ENCODE results near the gene TRPV5.
"Not testable (repeated sequence)": the region's sequence is repeated elsewhere in the genome, so short reads cannot be mapped to it uniquely, and the experiment has no call there.

TRPV5 gene

DNA sequence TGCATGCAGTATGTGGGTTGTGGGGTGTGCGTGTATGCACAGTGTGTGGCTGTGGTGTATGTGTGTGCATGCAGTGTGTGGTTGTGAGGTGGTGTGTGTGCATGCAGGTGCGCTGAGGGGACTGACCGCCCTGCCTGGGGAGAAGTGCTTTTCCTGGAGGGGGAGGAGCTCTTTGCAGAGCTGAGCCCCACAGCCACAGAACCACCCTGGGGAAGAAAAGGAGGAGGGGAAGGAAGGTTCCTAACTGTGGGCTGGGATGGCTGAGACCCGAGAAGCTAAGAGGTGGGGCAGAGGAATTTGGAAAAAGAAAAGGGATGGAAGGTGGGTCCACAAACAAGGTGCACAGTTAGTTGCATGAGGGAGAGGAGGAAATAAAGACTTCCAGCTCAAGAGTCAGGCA lies at the start of gene TRPV5:
TSS of gene TRPV5 (minus strand) at position 123 of the 400 bp plus-strand sequence. CDS start 287 bp downstream, outside the sequence.
- DNase-seq: no peak

DNA sequence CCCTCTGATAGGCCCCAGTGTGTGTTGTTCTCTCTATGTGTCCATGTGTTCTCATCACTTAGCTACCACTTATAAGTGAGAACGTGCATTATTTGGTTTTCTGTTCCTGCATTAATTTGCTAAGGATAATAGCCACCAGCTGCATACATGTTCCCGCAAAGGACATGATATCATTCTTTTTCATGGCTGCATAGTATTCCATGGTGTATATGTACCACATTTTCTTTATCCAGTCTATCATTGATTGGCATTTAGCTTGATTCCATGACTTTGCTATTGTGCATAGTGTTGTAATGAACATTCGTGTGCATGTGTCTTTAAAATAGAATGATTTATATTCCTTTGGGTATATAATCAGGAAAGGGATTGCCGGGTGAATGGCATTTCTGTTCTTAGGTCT lies 44.9 kb upstream of the TRPV5 start:
- not testable (repeated sequence) for DNase-seq

DNA sequence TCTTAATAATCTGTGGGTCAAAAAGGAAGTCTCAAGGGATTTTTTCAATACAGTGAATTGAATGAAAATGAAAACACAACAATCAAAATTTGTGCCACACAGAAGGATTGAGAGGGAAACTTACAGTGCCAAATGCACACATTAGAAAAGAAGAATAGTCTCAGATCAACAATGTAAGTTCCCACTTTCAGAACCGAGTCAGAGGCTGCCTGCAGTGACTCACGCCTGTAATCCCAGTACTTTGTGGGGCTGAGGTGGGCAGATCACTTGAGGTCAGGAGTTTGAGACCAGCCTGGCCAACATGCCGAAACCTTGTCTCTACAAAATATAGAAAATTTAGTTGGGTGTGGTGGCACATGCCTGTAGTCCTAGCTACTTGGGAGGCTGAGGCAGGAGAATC lies 41.1 kb upstream of the TRPV5 start:
- DNase-seq: no peak

DNA sequence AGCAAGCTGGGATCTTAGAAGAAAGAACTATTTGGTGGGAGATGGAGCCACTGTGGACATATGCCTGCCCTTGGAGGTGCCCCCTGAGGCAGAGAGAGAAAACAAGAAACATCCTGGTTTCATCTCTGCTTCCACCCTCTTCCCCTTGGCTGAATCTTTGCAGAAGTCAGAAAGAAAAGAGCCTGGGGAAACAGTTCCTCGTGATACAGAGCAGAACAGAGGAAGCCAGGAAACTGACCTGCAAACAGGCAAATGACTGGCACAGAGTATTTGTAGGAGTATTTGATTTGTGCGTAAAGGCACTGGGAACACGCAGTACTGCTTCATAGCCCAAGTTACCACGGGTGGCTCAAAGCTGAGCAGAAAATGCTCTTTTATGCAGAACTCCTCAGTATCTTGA lies 35.6 kb upstream of the TRPV5 start:
- no peak for DNase-seq

DNA sequence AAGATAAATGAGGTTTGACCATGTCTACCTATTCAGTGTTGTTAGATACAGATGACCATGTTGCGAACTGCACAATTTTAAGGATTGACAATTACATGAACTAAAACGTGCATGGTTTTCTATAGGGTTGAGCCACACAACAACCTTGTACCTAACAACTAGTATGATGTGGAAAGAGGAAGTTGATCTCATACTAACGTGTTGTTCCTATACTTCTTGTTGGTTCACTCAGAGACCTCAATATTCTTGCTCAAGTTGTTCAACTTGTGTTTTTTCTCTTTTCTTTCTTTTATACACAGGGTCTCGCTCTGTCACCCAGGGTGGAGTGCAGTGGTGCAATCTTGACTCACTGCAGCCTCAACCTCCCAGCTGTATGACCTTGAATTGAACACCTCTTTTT lies 34.7 kb upstream of the TRPV5 start:
- no peak for DNase-seq

DNA sequence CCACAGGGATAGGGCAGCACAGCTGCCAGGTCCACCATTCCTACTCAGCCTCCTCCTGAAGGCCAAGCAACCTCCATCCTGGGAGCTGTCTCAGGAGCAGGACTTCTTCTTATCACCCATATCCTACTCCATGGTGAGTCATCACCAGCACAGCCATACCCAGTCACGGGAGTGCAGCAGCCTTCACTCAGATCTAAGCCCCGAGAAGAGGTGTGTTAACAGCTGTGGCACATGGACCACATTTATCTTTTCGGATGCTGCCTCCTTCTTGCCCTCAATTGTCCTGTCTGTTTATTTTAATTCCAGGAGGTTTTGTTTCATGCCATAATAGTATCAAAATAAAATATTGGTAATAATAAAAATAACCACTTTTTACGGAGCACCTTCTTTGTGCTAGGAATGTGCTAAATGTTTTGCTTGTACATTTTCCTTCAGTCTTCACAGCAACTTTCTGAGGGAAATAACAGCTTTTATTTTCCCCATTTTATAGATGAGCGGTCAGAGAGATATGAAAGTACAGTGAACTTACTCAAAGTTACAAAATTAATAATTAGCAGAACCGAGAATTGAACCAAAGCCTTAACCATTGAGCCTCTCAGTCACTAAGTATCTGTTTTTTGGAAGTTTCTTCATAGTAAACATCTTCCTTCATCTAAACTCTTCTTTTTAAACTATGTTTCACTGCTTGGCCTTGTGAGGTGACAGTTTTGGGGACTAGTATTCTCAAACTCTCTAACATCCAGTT lies 31.1 kb upstream of the TRPV5 start:
- no peak for DNase-seq

DNA sequence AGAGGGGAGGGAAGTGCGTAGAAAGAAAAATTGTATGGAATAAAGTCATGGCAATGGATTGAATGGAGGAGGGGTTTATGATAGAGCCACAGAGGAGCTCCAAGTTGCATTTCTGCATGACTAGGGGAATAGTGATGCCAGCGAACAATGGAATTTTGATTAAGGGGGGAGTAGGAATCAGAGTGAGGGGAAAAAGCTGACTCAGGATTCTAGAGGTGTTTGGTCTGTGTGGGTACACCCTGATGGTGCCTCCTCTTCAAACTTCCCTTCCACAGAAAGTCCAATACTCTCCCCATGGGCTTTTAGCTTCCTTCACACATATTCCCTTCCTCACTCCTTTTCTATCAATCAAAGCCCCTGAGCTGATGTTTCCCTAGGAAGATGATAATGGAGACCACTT lies 30.4 kb upstream of the TRPV5 start:
- DNase-seq: no peak

DNA sequence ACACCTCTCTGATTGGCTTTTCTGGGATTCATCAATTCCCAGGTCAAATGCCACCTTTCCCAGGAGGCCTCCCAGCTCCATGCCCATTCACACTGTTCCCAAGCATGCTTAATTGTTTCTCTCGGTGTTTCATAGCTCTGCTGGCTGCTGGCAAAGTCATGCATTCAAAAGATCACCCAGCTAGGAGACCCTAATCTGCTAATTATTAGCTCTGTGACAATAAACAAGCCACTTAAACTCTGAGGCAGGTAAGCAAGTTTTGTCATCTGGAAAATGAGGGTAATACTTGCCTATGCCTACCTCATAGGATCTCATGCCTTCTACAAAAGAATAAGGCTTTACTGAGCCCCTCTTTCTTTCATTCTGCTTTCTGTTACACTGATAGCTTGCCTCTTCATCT lies 29.4 kb upstream of the TRPV5 start:
- no peak for DNase-seq

DNA sequence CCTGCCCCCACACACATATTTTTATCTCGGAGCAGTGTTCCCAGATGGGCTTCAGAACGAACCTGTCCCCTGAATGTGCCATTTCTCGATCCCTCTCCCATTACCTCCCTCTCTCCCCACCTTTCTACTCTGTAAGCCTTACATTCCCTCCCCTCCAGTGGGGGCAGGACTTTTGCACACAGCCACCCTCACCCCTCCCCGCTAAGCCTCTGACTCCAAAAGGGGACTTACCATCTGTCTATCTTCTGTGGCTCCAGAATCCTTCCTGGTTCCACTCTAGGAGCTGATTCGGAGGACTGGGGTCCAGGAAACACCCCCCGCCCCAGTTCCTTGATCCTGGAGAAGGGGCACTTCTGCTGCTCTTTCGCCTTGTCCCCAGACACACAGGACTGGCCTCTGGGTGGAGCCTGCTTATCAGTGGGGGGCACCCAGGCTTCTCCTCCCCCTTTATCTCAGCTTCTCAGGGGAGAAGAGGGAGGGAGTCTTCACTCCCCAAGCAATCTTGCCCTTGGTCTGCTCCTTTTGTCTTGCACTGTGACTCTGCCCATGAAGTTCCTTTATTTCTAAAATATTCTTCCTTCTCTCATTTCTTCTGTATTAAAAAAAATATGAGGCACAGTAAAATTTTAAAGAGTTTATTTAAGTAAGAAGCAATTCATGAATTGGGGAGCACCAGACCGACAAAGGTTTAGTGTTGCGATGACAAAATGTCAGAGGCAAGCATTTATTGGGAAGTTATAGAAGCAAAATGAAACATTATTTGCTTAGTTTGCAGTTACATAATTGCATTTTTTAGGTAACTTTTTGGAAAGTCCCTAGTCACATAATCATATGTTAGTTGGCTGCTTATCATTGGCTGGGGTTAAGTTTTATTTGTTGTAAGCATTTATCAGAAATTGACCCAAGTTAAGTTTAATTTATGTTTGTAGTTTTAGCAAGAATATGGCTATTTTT lies 28.7 kb upstream of the TRPV5 start, which contains the start of gene KEL:
TSS of gene KEL (minus strand) at position 391 of the 954 bp plus-strand sequence. CDS start at position 234, 157 bp downstream.
- no peak for DNase-seq

DNA sequence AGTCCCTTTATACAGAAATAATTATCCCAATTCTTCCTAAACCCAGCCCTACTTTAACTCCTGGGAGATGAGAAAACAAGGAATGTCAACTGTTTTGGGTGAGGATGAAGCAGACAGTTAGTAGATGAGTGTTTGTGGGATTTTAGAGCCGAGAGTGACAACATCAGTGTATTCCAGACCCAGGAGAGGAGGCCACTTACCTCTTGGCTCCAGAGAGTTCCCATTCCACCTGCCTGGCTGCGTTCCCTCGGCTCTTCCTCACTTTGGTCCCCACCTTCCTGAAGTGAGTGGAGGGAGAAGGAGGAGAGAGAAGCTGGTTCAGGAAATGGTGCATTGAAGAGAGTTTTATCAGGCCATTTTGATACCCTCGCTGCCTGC lies 28.0 kb upstream of the TRPV5 start:
- no peak for DNase-seq

DNA sequence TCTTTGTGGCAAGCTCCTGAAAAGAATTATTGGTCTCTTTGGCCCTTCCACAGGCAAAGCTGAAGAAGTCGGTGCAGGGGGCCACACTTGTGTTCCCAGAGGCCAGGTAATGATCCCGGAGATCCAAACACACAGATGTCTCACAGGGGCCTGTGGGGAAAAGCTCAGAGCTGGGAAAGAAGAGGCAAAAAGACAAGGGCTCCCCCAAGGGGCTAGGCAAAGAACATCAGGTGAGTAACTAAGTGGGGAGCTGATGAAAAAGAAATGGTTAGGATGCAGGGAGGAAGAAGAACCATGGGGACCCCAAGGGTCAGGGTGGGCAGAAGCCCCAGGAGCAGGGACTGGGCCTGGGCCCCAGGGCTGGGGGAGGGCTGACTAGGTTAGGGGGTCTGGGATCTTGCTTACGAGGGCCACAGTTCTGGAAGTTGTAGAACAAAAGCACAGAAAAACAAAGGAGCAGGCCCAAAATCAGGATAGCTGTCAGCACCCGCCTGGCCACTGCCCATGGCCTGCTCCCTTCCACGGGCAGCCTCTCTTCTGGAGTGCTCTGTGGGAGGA lies 27.5 kb upstream of the TRPV5 start:
- DNase-seq: no peak

DNA sequence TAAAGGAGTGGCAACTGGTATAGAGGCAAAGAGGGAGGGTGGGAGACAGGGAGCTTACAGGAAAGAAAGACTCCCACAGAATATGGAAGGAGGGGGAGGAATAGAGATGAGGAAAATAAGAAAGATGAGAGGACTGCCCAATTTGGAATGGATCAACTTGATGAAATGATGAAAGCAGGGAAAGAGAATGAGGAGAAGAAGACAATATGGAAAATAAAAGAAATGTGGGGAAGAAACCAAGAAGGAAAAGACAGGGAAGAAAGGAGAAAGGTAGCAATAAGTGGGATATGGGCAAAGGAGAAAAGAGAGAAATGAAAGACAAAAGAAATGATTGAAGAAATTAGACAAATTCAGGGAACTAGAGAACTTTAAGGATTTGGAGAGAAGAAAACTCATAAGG lies 25.7 kb upstream of the TRPV5 start:
- no peak for DNase-seq

DNA sequence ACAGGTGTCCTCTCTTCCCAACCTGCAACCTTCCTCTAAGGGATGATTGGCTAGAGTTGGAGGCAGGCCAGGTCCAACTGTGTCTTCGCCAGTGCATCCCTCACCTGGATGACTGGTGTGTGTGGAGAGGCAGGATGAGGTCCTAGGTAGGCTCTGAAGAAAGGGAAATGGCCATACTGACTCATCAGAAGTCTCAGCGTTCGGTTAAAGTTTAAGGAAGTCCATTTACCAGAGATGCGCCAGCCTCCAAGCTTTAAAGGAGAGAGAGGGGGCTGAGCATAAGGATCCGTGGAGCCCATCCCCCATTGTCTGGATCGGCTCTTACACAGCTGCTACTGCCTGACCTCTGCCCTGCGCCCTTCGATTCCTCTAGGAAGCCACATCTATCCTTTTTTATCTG lies 24.2 kb upstream of the TRPV5 start:
- DNase-seq: no peak

DNA sequence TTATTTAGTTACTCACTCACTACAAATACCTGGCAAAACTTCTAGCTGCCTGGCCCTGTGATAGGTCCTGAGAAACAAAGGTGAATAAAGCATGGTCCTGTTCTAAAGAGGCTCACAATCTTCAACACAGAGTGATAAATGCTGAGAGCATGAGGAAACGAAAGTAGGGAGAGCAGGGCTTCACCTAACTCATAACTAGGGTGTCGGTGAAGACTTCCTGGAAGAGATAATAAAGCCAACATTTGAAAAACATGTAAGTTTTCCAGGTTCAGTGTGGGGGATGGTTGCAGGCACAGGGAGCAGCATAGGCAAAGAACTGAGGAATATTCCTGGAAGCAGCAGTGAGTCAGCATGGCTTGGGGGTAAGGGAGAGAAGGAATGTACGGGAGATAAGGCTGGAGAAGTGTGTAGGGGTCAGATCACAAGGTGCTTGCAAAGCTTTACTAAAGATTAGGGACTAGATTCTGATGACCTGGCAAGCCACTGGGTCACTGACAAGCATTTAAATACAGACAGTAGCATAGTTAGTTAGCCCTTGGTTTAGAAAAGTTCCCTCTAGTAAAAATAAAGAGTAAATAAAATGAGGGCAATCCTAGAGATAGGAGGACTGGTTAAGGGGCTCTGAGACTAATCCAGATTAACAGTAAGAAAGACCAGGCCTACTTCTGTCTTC lies 23.5 kb upstream of the TRPV5 start:
- no peak for DNase-seq

DNA sequence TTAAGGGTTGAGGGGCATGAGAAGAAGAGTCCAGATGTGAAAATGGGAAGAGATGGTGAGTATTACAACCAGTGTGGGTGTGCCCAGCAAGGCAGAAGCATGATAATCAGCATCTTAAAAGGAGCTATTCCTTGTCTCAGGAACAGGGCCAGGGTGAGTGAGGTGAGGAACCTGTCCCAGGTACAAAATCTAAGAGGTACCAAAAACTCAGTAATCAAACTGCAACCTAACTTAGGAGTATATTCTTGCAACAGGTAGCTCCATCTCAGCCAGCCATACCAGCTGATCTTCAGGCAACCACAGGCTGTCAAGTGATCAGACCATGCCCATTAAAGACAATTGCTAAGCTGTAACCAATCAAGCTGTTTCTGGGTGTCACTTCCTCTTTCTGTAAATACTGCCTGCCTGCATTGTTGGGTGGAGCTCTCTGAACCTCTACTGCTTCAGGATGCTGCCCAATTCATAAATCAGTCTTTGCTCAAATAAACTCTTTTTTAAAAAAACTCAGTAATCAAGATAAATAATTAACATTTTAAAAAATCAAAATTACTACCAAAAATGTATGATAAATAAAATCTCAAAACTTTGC lies 21.2 kb upstream of the TRPV5 start:
- DNase-seq: no peak

DNA sequence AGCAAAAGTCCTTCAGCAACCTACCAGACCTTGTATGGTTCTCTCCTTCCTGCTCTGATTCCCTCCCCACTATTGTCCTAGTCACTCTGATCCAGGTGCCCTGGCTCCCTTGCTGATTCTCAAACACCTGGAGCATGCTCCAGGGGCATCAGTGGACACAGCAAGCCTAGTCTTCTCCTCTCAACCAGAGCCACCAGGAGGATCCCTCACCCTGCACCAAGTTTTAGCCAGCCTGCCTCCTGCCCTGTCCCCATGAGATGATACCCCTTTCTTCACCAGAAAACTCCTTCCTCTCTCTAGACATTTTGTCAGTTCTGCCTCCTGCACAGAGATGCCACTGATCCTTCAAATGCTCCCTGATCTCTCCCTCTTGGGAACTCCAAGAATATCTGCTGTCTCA lies 16.7 kb upstream of the TRPV5 start:
- no peak for DNase-seq

DNA sequence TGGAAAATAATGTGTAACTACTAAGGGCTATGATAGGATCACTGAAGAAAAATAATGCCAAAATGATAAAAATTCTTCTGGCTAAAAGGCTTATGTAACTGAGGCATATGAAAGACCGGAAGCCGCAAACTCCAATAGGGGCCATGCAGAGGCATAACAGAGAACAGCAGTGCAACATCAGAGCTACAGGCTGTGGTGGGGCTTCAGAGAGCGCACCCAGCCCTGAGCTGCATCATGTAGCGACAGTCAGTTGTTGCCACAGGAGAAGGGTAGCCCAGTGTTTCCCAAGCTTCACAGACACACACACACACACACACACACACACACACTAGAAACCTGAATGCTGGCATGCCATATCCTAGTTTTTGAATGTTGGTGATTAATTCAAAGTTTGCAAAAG lies 15.1 kb upstream of the TRPV5 start:
- DNase-seq: no peak

DNA sequence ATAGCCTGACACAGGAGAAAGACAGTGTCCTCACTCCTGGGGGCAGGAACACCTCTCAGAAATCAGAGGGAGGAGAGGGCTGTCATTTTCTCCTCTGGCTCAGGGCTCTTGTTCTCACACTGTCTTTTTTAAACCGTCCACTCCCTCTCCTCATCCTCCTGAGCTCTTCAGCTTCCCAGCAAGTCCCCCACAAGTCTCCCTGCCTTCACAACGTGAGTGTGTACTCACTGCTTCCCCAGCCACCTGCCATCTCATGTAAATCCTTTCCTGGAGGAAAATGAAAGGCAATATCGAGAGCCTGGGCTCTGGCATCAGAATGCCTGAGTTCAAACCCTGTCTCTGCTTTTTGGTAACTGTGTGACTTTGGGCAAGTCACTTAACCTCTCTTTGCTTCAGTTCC lies 11.5 kb upstream of the TRPV5 start:
- DNase-seq: no peak

DNA sequence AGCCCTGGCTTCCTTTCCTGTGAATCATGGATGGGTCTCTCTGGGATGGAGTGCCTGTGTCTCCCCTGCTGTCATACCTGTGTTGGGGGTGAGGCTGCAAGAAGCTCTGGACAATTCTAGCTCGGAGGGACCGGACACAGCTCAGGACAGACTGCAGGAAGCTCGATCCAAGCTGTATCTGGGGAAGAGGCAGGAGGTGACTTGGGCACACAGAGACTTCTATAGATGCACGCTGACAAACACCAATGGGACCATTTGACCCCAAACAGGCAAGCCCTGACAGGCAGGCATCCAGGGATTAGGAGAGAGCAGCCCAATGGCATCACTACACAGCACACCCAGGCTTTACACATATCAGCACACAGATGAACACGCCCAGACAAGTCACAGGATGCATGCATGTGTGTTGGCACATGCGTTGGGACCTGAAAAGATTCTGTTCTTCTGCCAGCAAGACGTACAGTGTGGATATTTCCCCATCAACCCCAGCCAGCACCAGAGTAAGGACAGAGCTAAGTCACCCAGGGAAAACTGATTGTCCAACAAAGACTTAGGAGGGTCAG lies 10.2 kb upstream of the TRPV5 start:
- DNase-seq: no peak

DNA sequence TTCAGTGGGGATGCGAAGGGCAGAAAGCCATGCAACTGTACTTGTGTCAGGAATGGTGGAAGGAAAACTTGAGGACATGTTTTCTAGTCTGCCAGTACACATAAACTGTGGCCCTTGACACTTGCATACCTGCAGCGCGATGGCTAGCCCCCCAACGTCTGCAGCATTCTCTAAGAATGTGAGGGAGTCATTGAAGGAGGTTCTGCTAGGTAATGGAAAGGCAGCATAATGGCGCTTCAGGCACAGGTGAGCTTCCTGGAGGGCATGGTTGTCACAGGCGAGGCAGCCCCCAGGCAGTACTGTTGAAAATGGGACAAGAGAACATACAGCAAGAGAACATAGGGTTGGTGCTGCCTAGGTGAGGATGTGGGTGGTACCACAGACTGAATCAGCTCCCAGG lies 9.2 kb upstream of the TRPV5 start:
- DNase-seq: no peak

DNA sequence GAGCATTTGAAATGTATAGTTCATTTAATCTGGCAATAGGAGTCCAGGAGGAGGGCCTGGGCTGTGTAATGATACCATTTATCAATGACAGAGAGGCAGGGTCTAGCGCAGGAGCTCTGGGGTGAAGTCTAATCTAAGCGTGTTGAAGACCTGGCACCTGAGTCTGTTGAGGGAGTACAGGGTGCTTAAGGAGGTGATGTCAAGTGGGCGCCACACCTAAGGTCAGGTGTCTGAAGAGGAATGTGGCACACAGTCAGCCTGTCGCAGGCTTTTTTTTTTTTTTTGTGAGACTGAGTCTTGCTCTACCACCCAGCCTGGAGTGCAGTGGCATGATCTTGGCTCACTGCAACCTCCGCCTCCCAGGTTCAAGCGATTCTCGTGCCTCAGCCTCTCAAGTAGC lies 8.0 kb upstream of the TRPV5 start:
- no peak for DNase-seq

DNA sequence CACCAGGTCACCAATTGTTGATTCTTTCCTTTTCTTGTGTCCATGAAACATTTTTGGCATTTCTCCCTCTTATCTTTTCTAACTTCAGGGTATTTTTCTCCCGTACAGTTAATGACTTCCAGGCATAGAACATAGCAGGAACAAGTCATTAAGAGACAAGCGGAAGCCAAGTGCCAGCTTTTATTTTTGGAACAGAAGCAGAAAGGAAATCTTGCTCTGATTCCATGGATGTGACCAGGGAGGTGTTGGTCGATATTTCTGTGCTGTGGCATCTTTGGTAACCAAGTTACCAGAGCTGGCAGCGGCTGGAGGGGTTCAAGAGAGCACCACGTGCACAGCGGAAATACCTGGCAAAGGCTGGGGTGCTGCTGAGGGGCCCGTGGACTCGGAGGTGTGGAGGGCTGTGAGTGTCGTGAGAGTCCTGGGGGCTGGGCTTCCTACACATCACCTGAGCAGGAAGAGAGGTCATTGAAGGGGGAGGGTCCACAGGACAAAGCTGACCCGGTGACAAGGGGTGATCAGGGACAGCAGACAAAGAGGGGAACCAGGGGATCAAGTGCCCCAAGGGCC lies 7.5 kb upstream of the TRPV5 start:
- DNase-seq: no peak

All from 8988T (cell line).